SK-N-MC (cell line): ENCODE results near the gene TGFA.

Experiments
- DNase-seq: peaks from one replicate; pipeline ENCODE4 v3.0.0-alpha.2; 2011; ENCODE audit warnings: low read depth, low spot score
- H3K27ac ChIP-seq: fragments of 200-600 bp; sonication (generic); 2 replicates; pipeline ENCODE4 v1.5.1; 2016; ENCODE audit warnings: mixed run types
- H3K36me3 ChIP-seq: fragments of 200-600 bp; sonication (generic); 2 replicates; pipeline ENCODE4 v1.6.1; 2017; ENCODE audit warnings: antibody characterized with exemption, low read length, mixed read lengths; ENCODE audit not compliant: insufficient read depth
- H3K4me3 ChIP-seq: fragments of 200-600 bp; sonication (generic); 2 replicates; pipeline ENCODE4 v1.5.1; 2016
- H3K9ac ChIP-seq: fragments of 200-600 bp; sonication (generic); 2 replicates; pipeline ENCODE4 v1.8.0; 2017; ENCODE audit warnings: mixed run types, mixed read lengths; ENCODE audit not compliant: insufficient read length
- H3K9me3 ChIP-seq: fragments of 200-600 bp; sonication (generic); 2 replicates; pipeline ENCODE4 v1.6.1; 2017; ENCODE audit warnings: low read depth, mild to moderate bottlenecking, antibody characterized with exemption, low read length, moderate library complexity, mixed read lengths
- EZH2 ChIP-seq: fragments of 200-600 bp; sonication (generic); IDR thresholded peaks from one replicate; pipeline ENCODE4 v1.6.1; 2017; ENCODE audit warnings: antibody characterized with exemption
- FOXP2 ChIP-seq: optimal IDR thresholded peaks from 2 replicates; pipeline ENCODE3; 2011; ENCODE audit warnings: mild to moderate bottlenecking, moderate library complexity; ENCODE audit not compliant: insufficient read depth; ENCODE audit errors: extremely low read length, control extremely low read depth
- POLR2AphosphoS5 ChIP-seq: IDR thresholded peaks from 2 replicates; pipeline ENCODE4 v1.6.1; 2012; ENCODE audit warnings: mild to moderate bottlenecking, low read depth, low read length, borderline replicate concordance

TGFA gene

GRCh38 chr2:70484086-70484485 is 69.5 kb downstream of the TGFA start:
- Histone ChIP-seq H3K27ac (no peak overlapping the region), H3K9me3 (no peaks in the 10 kb centered on the region), H3K9ac (no peak overlapping the region), H3K4me3 (no peak overlapping the region), H3K36me3 (no peaks in the 10 kb centered on the region)
- TF ChIP-seq POLR2AphosphoS5 (no peak), EZH2 (no peak), FOXP2 (no peak)
- no peak for DNase-seq

DNA sequence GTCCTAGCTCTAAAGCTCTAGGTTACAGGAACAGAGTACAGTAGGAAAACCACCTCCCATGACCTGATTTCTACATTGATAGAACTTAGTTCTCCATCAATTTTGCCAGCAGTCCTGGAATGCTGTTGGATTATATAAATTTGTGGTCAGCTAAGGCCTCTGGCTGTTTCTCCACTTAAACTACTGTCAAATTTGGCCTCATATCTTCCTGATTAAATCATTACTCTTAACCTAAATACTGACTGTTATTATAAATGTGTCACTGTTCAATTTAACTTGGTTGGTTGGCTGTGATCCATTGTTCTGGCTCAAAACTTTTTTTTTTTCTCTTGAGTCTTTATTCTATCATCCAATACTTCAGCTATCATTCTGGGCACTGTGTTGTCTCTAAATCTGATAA is 71.2 kb downstream of the TGFA start:
- TF ChIP-seq EZH2 (no peak), FOXP2 (no peak), POLR2AphosphoS5 (no peak)
- no peaks in the 10 kb centered on the region for H3K9me3 ChIP-seq
- H3K9ac ChIP-seq: no peak overlapping the region
- no peak overlapping the region for H3K27ac ChIP-seq
- no peak for DNase-seq
- H3K36me3 ChIP-seq: no peaks in the 10 kb centered on the region
- no peak overlapping the region for H3K4me3 ChIP-seq

DNA sequence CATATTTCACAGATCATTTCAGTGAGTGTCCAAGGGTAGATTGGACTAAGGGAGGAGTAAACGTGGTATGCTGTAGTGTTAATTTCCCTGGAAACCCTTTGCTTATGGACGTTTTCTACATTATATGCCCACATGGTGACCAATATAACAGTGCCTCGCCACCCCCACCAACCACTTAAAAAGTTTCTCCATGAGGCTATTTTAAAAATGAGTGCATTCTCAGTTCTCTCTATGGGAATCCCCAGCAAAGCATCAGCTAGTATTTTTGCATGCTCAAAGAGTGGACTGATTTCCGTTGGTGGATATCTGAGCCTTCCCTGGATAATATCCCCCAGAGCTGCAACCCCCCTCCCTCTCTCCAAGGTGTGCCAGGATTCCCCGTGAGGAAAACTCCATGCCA is 73.2 kb downstream of the TGFA start:
- H3K27ac ChIP-seq: no peak overlapping the region
- DNase-seq: no peak
- no peaks in the 10 kb centered on the region for H3K36me3 ChIP-seq
- H3K4me3 ChIP-seq: no peak overlapping the region
- no peaks in the 10 kb centered on the region for H3K9me3 ChIP-seq
- H3K9ac ChIP-seq: no peak overlapping the region
- TF ChIP-seq FOXP2 (no peak), POLR2AphosphoS5 (no peak), EZH2 (no peak)

DNA sequence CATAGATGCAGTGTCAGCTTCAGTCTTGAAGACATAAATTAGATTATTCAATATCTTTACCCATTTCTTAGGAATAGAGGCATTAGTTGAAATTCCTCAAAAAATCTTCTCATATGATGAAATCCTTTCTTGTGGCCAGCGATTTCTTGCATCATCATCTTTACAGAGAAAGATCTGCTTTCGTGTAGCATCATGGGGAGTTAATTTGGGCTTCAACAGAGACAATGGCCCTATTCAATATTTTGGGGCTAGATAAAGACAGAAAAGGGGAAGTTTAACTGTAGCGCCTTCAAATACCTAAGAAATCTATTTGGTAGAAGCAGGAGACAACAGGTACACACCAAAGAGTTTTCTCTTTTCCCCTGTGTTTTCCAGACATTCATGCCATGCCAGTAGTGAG is 73.8 kb downstream of the TGFA start:
- H3K4me3 ChIP-seq: no peak overlapping the region
- no peaks in the 10 kb centered on the region for H3K36me3 ChIP-seq
- H3K9me3 ChIP-seq: no peaks in the 10 kb centered on the region
- no peak for TF ChIP-seq EZH2
- TF ChIP-seq FOXP2: no peak
- no peak for TF ChIP-seq POLR2AphosphoS5
- H3K9ac ChIP-seq: no peak overlapping the region
- no peak overlapping the region for H3K27ac ChIP-seq
- DNase-seq: no peak

- H3K36me3 ChIP-seq: no peaks in the 10 kb centered on the region
- DNase-seq: no peak
- no peaks in the 10 kb centered on the region for H3K9me3 ChIP-seq
- no peak for TF ChIP-seq EZH2
- no peak overlapping the region for H3K4me3 ChIP-seq
- no peak overlapping the region for H3K9ac ChIP-seq
- H3K27ac ChIP-seq: no peak overlapping the region
Measured at GRCh38 chr2:70477441-70477844, 76.2 kb downstream of the TGFA start.

DNA sequence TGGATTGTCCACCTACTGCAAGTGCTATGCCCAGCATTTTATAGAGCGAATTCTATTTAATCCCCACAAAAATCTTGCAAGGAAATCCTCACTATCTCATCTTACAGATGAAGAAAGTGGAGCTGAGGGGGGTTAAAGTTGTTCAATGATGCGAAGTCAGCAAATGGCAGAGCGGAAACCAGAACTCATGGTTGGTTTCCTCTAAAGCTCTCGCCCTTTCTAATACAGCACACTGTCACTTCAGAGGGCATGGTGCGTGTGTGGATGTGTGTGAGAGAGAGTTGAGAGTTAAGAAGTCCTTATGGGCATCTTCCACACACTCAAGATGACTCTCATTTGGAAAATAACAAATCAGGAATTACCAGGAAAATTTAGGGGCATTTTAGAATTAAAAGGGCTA is 78.4 kb downstream of the TGFA start:
- no peak for TF ChIP-seq POLR2AphosphoS5
- no peak for TF ChIP-seq FOXP2
- TF ChIP-seq EZH2: no peak
- DNase-seq: no peak
- Histone ChIP-seq H3K9ac (no peak overlapping the region), H3K4me3 (no peak overlapping the region), H3K36me3 (no peaks in the 10 kb centered on the region), H3K27ac (no peak overlapping the region), H3K9me3 (no peaks in the 10 kb centered on the region)

- H3K9ac ChIP-seq: no peak overlapping the region
- no peaks in the 10 kb centered on the region for H3K36me3 ChIP-seq
- H3K4me3 ChIP-seq: no peak overlapping the region
- H3K9me3 ChIP-seq: no peaks in the 10 kb centered on the region
- no peak for DNase-seq
- no peak for TF ChIP-seq EZH2
- no peak for TF ChIP-seq POLR2AphosphoS5
- TF ChIP-seq FOXP2: no peak
- H3K27ac ChIP-seq: no peak overlapping the region
Measured at GRCh38 chr2:70474256-70474848, 79.3 kb downstream of the TGFA start.

- Histone ChIP-seq H3K4me3 (no peak overlapping the region), H3K36me3 (no peaks in the 10 kb centered on the region), H3K9ac (no peak overlapping the region), H3K27ac (no peak overlapping the region), H3K9me3 (no peaks in the 10 kb centered on the region)
- TF ChIP-seq EZH2 (no peak), POLR2AphosphoS5 (no peak), FOXP2 (no peak)
- no peak for DNase-seq
Measured at GRCh38 chr2:70473101-70473722, 80.4 kb downstream of the TGFA start.

DNA sequence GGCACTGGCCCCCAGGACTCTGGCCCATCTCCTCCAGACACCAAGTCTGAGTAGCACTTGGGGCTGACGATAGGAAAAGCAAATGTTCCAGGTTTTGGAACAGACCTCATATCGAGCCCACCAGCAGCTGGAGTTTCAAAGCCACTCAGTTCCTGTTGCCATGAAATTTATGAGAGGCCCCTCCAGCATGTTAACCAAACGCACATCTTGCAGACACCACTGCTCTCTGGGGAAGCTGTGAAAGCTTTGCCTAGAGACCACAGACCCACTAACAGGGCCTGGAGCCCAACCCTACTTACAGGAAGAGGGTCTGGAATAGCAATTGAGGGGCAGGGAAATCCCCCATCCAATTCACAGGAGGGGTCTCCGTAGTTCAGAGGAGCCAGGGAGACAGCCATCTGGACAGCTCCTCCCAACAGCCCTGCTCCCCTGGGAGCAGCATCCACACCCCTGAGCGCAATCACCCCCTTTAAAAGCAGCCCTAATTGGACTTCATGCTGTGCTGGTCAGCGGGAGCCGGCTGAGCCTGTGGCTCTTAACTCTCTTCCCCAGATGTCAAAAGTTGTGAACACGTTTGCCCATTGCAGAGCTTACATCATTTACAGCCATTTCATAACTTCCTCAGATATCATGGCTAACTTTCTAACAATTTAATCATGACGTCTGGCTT is 81.3 kb downstream of the TGFA start:
- Histone ChIP-seq H3K4me3 (no peak overlapping the region), H3K27ac (no peak overlapping the region), H3K9ac (no peak overlapping the region), H3K36me3 (no peaks in the 10 kb centered on the region), H3K9me3 (no peaks in the 10 kb centered on the region)
- no peak for DNase-seq
- no peak for TF ChIP-seq EZH2
